Stimulated activated naive CD4-positive, alpha-beta T cell (primary cell): ENCODE measurements around the gene DUSP10.

Source experiments
- DNase-seq, 6 experiments: peaks; one replicate each; lab custom pipeline; 2025; lab: John Stamatoyannopoulos, UW

Gene DUSP10

GRCh38 chr1:221695301-221695700 lies 46.6 kb downstream of the DUSP10 start:
- no peak for DNase-seq

- DNase-seq, result no peak
Observed at GRCh38 chr1:221694109-221694508, 47.8 kb downstream of the DUSP10 start.

- no peak for DNase-seq
Observed at GRCh38 chr1:221693087-221693486, 48.8 kb downstream of the DUSP10 start.

GRCh38 chr1:221692643-221693042 lies 49.2 kb downstream of the DUSP10 start:
- DNase-seq, result no peak

GRCh38 chr1:221691261-221691660 lies 50.6 kb downstream of the DUSP10 start:
- no peak for DNase-seq

- DNase-seq, result no peak
Observed at GRCh38 chr1:221690858-221691257, 51.0 kb downstream of the DUSP10 start.

GRCh38 chr1:221689138-221689537 lies 52.8 kb downstream of the DUSP10 start:
- peak in 1 of 6 experiments; percentile 5 for DNase-seq

GRCh38 chr1:221688488-221688843 lies 53.4 kb downstream of the DUSP10 start:
- DNase-seq, result no peak

- no peak for DNase-seq
Observed at GRCh38 chr1:221687836-221688487, 53.9 kb downstream of the DUSP10 start.

GRCh38 chr1:221683681-221684080 lies 58.2 kb downstream of the DUSP10 start:
- no peak for DNase-seq

GRCh38 chr1:221680085-221680484 lies 61.8 kb downstream of the DUSP10 start:
- DNase-seq, result no peak

GRCh38 chr1:221678014-221678413 lies 63.9 kb downstream of the DUSP10 start:
- no peak for DNase-seq

- no peak for DNase-seq
Observed at GRCh38 chr1:221675880-221676800, 65.7 kb downstream of the DUSP10 start.

- DNase-seq, result no peak
Observed at GRCh38 chr1:221672965-221673364, 68.9 kb downstream of the DUSP10 start.

- DNase-seq, result no peak
Observed at GRCh38 chr1:221672239-221672645, 69.6 kb downstream of the DUSP10 start.

GRCh38 chr1:221670081-221670480 lies 71.8 kb downstream of the DUSP10 start:
- no peak for DNase-seq

- DNase-seq, result no peak
Observed at GRCh38 chr1:221669441-221669840, 72.4 kb downstream of the DUSP10 start.

- DNase-seq, result no peak
Observed at GRCh38 chr1:221667504-221667903, 74.4 kb downstream of the DUSP10 start.

- no peak for DNase-seq
Observed at GRCh38 chr1:221664253-221664652, 77.6 kb downstream of the DUSP10 start.

- DNase-seq, result no peak
Observed at GRCh38 chr1:221663321-221663720, 78.6 kb downstream of the DUSP10 start.

GRCh38 chr1:221655766-221656305 lies 86.1 kb downstream of the DUSP10 start:
- no peak for DNase-seq
